GM12801 (cell line): ENCODE data around the gene SLFN5.

ENCODE experiments used
- CTCF ChIP-seq: IDR thresholded peaks from one replicate; pipeline ENCODE4 v1.5.1; 2011; ENCODE audit warnings: control low read depth; ENCODE audit not compliant: insufficient read length; ENCODE audit errors: extremely low read depth

Gene SLFN5

DNA sequence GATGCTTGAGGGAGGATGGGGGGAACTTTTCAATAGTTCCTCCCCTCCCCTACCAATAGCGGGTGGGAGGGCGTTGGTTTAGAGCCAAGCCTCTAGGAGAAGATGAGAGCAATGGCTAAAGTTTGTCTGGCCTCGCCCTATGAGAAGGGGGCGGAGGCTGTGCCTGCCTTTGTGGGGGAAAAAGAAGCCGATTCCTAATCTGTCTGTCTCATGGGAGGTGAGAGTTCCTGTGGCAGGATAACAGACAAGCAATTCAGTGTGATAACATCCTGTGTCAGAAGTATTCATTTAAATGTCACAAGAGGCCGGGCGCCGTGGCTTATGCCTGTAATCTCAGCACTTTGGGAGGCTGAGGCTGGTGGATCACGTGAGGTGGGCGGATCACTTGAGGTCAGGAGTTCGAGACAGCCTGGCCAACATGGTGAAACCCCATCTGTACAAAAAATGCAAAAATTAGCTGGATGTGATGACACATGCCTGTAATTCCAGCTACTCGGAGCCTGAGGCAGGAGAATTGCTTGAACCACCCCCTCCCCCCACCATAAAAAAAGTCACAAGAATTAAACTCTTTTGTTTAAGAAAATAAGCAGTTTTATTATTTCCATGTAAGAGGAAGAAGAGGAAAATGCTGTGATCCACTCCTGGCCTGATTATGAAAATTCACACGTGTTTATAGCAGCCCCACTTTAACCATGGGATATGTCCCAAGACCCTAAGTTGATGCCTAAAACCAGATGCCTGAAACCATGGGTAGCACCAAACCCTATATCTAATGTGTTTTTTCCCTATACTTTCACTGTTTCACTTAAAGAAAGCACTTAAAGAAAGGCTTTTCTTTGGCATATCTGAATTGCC lies 1.7 kb downstream of the SLFN5 start:
- TF ChIP-seq CTCF = no peak

- TF ChIP-seq CTCF = no peak
These were observed 2.3 kb downstream of the SLFN5 start for GRCh38 chr17:35245196-35245486.

DNA sequence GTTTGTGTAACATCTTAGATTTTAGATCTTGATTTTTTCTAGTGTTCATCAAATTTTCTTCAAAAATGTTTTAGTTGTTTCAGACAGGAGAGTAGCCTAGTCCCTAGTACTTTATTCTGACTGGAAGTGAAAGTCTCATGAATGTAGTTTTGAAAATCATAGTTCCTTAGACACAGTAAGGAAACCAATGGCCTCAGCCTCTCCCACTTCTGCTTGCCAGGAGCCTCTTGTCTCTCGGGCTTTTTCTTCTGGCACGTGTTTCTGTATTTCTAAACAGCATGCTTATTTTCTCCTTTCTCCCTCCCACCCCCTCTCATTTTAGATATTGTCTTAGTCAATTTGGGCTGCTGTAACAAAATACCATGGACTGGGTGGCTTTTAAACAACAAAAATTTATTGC lies 9.8 kb downstream of the SLFN5 start:
- no peak for TF ChIP-seq CTCF

DNA sequence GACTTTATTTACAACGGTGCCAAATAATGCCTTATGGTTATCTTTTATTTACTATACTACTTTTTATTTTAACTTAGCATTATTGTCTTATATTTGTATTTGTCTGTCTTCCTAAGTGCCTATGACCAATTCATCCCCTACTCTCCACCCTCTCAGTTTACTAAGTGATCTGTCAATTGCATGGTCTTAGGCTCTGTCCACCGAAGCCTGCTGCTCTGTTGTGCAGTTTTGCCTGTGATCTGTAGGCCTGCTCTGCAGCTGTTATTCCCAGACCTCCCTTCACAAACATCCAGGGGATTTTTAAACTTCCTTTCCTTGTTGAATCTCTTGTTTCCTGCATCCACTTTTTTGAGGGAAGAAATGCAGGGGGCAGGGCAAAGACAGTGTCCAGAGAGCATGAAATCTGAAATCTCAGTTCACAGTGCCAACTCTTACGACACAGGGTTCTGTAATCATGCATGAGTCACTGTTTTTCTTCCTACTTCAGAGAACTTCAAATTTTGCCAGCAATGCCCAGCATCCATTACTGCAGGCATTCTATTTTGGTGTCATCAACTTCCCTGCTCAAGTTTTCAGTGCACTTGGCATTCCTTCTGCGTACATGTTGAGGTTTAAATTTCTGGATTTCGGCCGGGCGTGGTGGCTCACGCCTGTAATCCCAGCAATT lies 11.4 kb downstream of the SLFN5 start:
- TF ChIP-seq CTCF = no peak

GRCh38 chr17:35255316-35255715 lies 12.4 kb downstream of the SLFN5 start:
- no peak for TF ChIP-seq CTCF

GRCh38 chr17:35256629-35257028 lies 13.8 kb downstream of the SLFN5 start:
- no peak for TF ChIP-seq CTCF

- TF ChIP-seq CTCF = no peak
These were observed 14.4 kb downstream of the SLFN5 start for GRCh38 chr17:35257208-35257659.
